Measurements from ENCODE around the gene GRIK4.

GRCh38 chr11:120929090-120929489 lies 417.5 kb downstream of the GRIK4 start:
- TF ChIP-seq CTCF (IDR thresholded peaks at IDR 0.05) (no peak), POLR2A (IDR thresholded peaks at IDR 0.05) (no peak)
